Nephron (organoid): ENCODE data around the gene FAAH2.

ENCODE experiments used
- H3K27ac Mint-ChIP-seq, 3 experiments: 2 replicates each; pipeline ENCODE4 v1.8.0; 2020; ENCODE audit warnings: mixed read lengths in 3 of 3, mild to moderate bottlenecking in 2 of 3, moderate library complexity in 1 of 3
- H3K27me3 Mint-ChIP-seq: 2 replicates; pipeline ENCODE4 v1.8.0; 2021; ENCODE audit warnings: low read depth, mild to moderate bottlenecking, moderate library complexity, mixed read lengths
- H3K36me3 Mint-ChIP-seq: 2 replicates; pipeline ENCODE4 v1.8.0; 2020; ENCODE audit warnings: low read depth, mixed read lengths
- H3K4me1 Mint-ChIP-seq: 2 replicates; pipeline ENCODE4 v1.8.0; 2020; ENCODE audit warnings: mixed read lengths
- H3K4me3 Mint-ChIP-seq, 3 experiments: 2 replicates each; pipeline ENCODE4 v1.8.0; 2020; ENCODE audit warnings: mild to moderate bottlenecking in 3 of 3, mixed read lengths in 3 of 3, moderate library complexity in 2 of 3
- H3K9me3 Mint-ChIP-seq: 2 replicates; pipeline ENCODE4 v1.8.0; 2020; ENCODE audit warnings: mixed read lengths
- CTCF ChIP-seq, 3 experiments: fragments of 200-600 bp; sonication (generic); IDR thresholded peaks; one replicate each; pipeline ENCODE4 v1.5.0; 2021; ENCODE audit warnings: antibody characterized with exemption in 3 of 3; ENCODE audit not compliant: unreplicated experiment in 3 of 3

Gene FAAH2

GRCh38 chrX:57447856-57448255 is 161.3 kb downstream of the FAAH2 start:
- Mint-ChIP-seq H3K27ac (no peak overlapping the region), H3K27me3 (no peaks in the 10 kb centered on the region), H3K4me3 (no peak overlapping the region), H3K36me3 (peaks cover under 1% of the 10 kb centered on the region), H3K4me1 (no peaks in the 10 kb centered on the region), H3K9me3 (peaks cover 13% of the 10 kb centered on the region)
- no peak for TF ChIP-seq CTCF (IDR thresholded peaks at IDR 0.05; ENCODE audit: unreplicated experiment in 3 of 3)

- no peak overlapping the region for H3K27ac Mint-ChIP-seq
- peaks cover 19% of the 10 kb centered on the region for H3K36me3 Mint-ChIP-seq
- TF ChIP-seq CTCF (IDR thresholded peaks at IDR 0.05; ENCODE audit: unreplicated experiment in 3 of 3): no peak
These were observed 165.0 kb downstream of the FAAH2 start for GRCh38 chrX:57451426-57452020.

GRCh38 chrX:57453901-57454300 is 167.4 kb downstream of the FAAH2 start:
- Mint-ChIP-seq H3K27me3 (no peaks in the 10 kb centered on the region), H3K27ac (no peak overlapping the region), H3K9me3 (peaks cover 37% of the 10 kb centered on the region), H3K4me3 (no peak overlapping the region), H3K4me1 (no peaks in the 10 kb centered on the region), H3K36me3 (peaks cover 22% of the 10 kb centered on the region)
- no peak for TF ChIP-seq CTCF (IDR thresholded peaks at IDR 0.05; ENCODE audit: unreplicated experiment in 3 of 3)

More at GRCh38 chrX:57451426-57452020, 165.0 kb downstream of the FAAH2 start:
- Mint-ChIP-seq H3K27me3 (no peaks in the 10 kb centered on the region), H3K4me3 (no peak overlapping the region), H3K4me1 (no peaks in the 10 kb centered on the region), H3K9me3 (peaks cover 26% of the 10 kb centered on the region)

GRCh38 chrX:57481514-57481913 is 195.0 kb downstream of the FAAH2 start:
- Mint-ChIP-seq H3K27me3 (no peaks in the 10 kb centered on the region), H3K27ac (no peak overlapping the region), H3K9me3 (peaks cover 45% of the 10 kb centered on the region), H3K4me3 (no peak overlapping the region), H3K36me3 (no peaks in the 10 kb centered on the region), H3K4me1 (no peaks in the 10 kb centered on the region)
- no peak for TF ChIP-seq CTCF (IDR thresholded peaks at IDR 0.05; ENCODE audit: unreplicated experiment in 3 of 3)

GRCh38 chrX:57516491-57516890 is 230.0 kb downstream of the FAAH2 start:
- Mint-ChIP-seq H3K27me3 (no peaks in the 10 kb centered on the region), H3K4me3 (no peak overlapping the region), H3K27ac (no peak overlapping the region), H3K9me3 (peaks cover 28% of the 10 kb centered on the region), H3K4me1 (no peaks in the 10 kb centered on the region), H3K36me3 (no peaks in the 10 kb centered on the region)
- TF ChIP-seq CTCF (IDR thresholded peaks at IDR 0.05; ENCODE audit: unreplicated experiment in 3 of 3): no peak

GRCh38 chrX:57519578-57520118 is 233.1 kb downstream of the FAAH2 start:
- H3K4me3 Mint-ChIP-seq: no peak overlapping the region
- H3K27ac Mint-ChIP-seq: no peak overlapping the region
- no peaks in the 10 kb centered on the region for H3K36me3 Mint-ChIP-seq
- no peaks in the 10 kb centered on the region for H3K4me1 Mint-ChIP-seq
- H3K27me3 Mint-ChIP-seq: no peaks in the 10 kb centered on the region
- no peak for TF ChIP-seq CTCF (IDR thresholded peaks at IDR 0.05; ENCODE audit: unreplicated experiment in 3 of 3)
- peaks cover 40% of the 10 kb centered on the region for H3K9me3 Mint-ChIP-seq
